HG03097 (cell line): Measurements from ENCODE around the gene SNRPA.
A peak's percentile ranks its signal among the peaks of the same experiment; 100 is the strongest.
"Not testable (repeated sequence)": the region's sequence is repeated elsewhere in the genome, so short reads cannot be mapped to it uniquely, and the experiment has no call there.

Experiments used
- ATAC-seq: cut with Tn5 transposase; IDR thresholded peaks from one replicate; pipeline ENCODE4 v1.9.1; 2021; ENCODE audit not compliant: unreplicated experiment, low FRiP score

SNRPA gene

DNA sequence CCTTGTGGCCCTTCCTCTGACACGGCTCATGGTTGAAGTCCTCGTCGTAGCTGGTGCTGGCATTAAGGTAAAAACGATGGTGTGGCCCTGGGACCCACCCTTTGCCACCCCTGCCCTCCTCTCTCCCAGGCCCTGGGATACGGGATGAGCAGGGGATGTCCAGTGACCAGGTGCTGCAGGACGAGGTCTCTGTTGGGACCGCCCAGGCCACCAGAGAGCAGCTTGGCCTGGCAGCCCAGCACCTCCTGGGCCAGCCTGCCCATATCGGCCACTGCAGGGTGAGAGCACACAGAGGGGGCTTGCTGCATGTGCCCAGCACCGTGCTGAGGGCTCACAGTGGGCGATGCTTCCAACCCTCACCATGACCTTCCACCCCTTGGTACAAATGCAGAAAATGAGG is 7.1 kb upstream of the SNRPA start:
- ATAC-seq: no peak

DNA sequence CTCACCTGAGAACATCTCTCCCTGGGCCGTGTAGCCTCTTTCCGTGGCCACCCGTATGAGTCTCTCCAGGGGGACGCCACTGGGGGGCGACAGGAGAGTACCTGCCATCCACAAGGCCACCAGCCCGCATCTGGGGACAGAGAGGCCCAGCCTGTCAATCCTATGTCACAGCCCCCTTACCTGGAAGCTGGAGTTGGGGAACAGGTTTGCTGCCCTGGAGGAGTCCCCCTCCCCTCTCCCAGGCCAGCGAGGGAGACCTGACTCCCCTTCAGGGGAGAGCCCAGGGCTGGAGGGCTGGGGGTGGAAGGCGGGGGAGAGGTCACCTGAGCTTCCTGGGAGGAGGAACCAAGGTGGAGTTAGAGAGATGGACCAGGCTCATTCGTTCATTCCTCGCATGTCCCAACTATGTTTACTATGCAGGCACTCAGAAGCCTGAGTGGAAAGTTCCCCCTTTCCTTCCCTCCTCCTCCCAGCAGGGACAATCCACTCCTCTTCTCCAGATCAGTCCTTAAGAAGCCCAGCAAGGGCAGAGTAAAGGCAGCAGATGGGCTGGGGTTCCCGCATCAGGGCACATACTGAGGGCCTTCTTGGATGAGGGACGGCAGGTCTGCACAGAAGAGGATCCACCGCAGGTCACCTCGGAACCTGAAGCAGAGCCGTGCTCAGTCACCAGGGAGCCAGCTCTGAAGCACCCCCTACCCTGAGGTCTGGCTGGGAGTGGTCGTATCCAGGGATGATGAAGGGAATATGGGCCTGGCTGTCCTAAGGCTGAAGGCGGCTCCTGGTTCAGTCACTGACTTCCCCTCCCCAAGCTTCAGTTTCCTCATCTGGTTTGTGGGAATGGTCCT is 6.2 kb upstream of the SNRPA start:
- ATAC-seq: no peak

DNA sequence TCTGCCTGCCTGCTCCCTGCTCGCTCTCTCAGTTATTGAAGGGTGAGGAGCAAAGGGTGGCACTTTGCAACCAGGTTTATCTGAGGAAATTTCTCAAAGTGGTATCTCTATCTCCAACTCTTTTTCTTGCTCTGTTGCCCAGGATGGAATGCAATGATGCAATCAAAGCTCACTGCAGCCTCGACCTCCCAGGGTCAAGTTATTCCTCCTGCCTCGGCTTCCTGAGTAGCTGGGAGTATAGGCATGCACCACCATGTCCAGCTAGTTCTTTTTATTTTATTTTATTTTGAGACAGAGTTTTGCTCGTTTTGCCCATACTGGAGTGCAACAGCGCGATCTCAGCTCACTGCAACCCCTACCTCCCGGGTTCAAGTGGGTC is 5.6 kb upstream of the SNRPA start:
- no peak for ATAC-seq

DNA sequence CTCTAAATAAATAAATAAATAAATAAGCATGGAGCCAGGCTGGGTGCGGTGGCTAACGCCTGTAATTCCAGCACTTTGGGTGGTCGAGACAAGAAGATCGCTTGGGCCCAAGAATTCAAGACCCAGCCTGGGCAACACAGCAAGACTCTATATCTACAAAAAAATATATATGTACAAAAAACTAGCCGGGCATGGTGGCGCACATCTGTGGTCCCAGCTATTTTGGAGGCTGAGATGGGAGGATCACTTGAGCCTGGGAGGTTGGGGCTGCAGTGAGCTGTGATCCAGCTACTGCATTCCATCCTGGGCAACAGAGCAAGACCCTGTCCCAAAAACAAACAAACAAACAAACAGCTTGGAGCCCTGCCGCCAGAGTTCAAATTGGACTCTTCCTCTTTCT is 3.5 kb upstream of the SNRPA start:
- ATAC-seq: no peak

DNA sequence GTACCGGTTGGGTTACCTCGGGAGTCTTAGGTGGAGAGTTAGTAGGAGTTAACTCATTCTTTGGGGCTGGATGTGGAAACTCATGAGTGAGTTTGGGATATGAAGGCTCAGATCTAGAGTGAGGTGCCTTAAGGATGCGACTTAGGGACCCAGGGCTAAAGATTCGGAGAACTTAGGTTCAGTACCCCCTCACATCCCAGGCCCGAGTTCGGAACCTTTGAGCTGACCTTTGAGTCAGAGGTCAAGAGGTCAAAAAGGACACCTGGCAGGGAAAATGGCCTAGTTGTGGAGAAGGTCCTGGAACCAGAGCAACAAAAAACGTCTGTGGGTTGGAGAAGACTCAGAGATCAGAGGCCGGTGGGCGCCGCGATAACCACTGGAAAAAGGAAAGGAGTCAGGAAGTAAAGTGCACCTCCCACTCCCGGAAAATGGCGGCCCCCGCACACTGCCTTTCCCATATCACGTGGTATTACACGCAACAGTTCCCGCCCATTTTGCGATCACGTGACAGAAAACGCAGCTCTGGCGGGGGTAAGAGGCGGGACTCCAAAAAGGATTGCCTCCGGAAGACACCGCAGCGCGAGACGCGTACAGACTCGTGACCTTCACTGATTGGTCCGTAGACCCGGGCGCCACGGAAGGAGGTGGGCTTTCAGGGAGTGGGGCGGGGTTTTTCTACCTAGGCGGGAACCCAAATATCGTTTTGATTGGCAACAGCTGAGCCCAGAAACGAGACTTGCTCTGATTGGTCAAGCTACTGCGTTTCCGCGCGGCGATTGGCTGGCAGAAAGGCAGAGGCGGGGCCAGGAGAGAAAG is 737 bp upstream of the SNRPA start, which contains the start of gene ACTMAP:
Gene ACTMAP (minus strand): TSS at position 420 of the 816 bp plus-strand sequence. CDS start 674 bp downstream, outside the sequence.
- ATAC-seq: peak; percentile 80

- no peak for ATAC-seq
Observed at GRCh38 chr19:40752257-40752781, 1.3 kb downstream of the SNRPA start.

DNA sequence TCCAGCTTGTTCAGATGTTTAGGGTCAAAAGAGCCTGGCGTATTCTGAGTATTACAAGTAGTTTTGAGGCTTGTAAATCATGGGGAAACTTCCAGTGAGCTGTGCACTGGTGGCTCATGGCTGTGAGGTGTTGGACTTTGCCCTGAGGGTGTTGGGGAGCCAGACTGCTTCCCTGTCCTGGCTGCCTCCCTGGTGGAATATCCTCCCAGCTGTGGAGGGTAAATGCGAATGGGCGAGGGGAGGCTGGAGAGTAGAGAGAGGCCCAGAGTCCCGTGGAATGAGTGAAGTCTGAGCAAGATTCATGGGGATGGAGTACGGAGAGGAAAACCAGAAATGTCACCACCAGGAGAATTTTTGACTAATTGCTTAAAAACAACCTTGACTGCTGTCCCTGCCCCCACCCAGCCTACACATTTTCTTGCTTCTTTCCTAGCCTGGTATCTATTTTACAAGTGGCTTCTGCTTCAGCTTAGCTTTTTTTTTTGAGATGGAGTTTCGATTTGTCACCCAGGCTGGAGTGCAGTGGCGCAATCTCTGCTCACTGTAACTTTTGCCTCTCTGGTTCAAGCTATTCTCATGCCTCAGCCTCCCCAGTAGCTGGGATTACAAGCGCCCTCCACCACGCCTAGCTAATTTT is 3.7 kb downstream of the SNRPA start:
- no peak for ATAC-seq

DNA sequence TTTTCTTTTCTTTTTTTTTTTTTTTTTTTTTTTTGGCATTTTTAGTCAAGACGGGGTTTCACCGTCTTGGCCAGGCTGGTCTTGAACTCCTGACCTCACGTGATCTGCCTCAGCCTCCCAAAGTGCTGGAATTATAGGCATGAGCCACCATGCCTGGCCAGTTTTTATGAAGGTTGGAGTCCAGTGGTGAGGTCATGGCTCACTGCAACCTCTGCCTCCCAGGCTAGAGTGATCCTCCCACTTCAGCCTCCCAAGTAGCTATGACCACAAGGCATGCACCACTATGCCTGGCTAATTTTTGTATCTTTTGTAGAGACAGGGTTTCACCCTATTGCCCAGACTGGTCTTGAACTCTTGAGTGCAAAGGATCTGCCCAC is 4.2 kb downstream of the SNRPA start:
- no peak for ATAC-seq

DNA sequence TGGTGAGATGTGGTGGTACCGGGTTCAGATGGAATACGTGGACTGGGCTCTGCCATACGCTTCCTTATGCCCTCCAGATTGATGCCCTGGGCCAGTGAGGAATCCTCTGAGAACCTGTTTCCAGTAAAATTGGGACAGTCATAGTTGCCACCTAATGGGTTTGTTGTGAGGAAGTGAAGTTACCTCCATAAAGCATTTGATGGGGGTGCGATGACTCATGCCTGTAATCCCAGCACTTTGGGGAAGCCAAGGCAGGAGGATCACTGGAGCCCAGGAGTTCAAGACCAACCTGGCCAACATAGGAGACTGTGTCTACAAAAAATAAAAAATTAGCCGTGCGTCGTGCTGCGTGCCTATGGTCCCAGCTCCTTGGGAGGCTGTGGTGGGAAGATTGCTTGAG is 4.8 kb downstream of the SNRPA start:
- no peak for ATAC-seq

GRCh38 chr19:40756502-40757110 is 5.6 kb downstream of the SNRPA start:
- no peak for ATAC-seq

- no peak for ATAC-seq
Observed at GRCh38 chr19:40758491-40758890, 7.5 kb downstream of the SNRPA start.

DNA sequence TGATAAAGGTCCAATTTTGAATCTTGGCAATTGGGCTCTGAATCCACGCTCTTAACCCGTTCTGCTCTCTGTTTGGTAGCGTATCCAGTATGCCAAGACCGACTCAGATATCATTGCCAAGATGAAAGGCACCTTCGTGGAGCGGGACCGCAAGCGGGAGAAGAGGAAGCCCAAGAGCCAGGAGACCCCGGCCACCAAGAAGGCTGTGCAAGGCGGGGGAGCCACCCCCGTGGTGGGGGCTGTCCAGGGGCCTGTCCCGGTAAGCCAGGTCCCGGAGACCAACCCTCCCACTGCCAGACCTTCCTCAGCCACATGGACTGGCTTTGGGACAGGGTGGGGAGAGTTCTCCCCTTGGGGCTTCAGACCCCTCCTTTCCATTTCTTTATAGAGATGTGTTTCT is 8.3 kb downstream of the SNRPA start:
- no peak for ATAC-seq

DNA sequence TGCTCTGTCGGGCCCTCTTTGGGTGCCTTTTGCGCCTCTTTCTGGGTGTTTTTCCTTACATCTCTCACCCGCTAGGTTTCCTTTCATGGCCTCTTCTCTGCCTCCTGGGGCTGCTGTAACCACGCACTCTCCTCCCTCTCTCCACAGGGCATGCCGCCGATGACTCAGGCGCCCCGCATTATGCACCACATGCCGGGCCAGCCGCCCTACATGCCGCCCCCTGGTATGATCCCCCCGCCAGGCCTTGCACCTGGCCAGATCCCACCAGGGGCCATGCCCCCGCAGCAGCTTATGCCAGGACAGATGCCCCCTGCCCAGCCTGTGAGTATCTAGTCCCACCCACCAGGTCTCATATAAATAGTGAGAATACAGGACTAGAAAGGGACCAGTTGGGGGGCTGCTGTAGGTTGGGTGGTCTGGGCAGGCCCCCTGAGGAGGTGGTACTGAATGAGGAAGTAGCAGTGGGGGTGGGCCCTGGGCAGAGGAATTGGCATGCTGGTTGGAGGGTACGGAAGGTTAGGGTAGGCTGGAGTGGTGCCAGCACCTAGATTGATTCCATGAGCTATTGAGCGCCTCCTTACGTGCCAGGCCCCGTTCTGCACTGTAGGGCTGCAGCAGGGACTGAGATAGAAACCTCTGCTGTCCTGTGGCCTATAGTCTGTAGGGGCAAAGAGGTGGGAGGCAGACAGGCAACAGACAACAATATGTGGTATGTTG is 11.9 kb downstream of the SNRPA start:
- ATAC-seq: no peak

DNA sequence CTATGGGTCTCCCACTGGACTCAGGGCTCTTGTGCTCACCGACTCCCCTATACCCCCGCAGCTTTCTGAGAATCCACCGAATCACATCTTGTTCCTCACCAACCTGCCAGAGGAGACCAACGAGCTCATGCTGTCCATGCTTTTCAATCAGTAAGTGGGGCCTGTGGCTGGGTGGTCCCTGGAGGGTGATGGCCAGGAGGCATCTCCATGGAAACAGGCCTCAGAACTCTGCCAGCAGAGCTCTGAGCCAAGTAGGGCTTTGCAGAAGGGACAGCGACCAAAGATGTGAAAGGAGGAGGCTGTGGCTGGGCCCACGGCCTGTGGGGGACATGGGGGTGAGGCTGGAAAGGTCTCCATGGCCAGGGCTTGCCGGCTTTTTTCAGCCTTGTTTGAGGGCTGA is 12.5 kb downstream of the SNRPA start:
- no peak for ATAC-seq

GRCh38 chr19:40763963-40764362 is 13.0 kb downstream of the SNRPA start:
- ATAC-seq: no peak

DNA sequence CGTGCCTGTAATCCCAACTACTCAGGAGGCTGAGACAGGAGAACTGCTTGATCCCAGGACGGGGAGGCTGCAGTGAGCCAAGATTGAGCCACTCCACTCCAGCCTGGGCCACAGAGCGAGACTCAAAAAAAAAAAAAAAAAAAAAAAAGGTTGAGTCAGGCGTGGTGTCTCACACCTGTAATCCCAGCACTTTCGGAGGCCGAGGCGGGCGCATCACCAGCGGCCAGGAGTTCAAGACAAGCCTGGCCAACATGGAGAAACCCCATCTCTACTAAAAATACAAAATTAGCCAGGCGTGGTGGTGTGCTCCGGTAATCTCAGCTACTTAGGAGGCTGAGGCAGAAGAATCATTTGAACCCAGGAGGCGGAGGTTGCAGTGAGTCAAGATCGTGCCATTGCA is 15.4 kb downstream of the SNRPA start:
- not testable (repeated sequence) for ATAC-seq

DNA sequence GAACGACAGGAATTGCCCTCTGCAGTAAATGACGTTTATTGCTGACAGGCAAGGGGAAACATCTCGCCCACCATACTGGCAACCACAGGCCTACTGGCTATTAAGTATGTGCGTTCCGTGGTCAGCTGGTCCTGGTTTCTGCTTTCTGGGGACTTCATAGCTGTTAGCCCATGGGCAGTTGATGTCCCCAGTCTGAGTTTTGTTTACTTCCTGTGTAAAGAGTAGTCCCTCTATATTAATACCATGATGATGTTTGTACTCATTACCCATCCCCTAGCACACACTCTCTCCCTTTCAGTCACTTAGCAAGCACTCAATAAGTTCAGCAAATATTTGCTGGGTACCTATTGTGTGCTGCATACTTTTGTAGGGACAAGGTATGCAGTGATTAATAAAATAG is 17.9 kb downstream of the SNRPA start:
- no peak for ATAC-seq

DNA sequence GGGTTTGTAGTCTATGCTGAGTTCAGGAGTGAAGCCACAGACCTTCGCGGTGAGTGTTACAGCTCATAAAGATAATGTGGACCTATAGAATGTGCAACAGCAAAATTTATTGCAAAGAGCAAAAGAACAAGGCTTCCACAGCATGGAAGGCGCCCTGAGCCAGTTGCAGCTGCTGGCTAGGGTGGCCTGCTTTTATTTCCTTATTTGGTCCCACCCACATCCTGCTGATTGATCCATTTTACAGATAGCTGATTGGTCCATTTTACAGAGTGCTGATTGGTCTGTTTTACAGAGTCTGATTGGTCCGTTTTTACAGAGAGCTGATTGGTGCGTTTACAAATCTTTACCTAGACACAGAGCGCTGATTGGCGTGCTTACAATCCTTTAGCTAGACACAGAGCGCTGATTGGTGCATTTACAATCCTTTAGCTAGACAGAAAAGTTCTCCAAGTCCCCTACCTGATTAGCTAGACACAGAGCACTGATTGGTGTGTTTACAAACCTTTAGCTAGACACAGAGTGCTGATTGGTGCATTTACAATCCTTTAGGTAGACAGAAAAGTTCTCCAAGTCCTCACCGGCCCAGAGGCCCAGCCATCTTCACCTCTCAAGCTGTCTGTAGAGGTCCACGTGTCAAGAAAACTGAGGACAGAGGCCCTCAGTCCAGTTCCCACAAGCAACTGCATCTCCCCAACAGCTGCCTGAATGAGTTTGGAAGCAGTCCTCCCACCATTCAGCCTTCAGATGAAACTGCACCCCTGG is 20.3 kb downstream of the SNRPA start:
- ATAC-seq: not testable (repeated sequence)

- ATAC-seq: no peak
Observed at GRCh38 chr19:40774916-40775631, 24.1 kb downstream of the SNRPA start, which contains the start of gene MIA. Gene MIA, plus strand, starts transcription at chr19:40775521. Its CDS starts 22 bp downstream, at chr19:40775543.
